IgD-negative memory B cell (primary cell): ENCODE measurements around the gene TMPRSS11E. TPM values are rescaled to one million over a fixed set of nuclear protein-coding genes. Genes with fewer than 3 reads are reported as not detected.

ENCODE experiments used
- polyA plus RNA-seq: library from polyadenylated mRNA; unstranded; fragments of 300-500 nt; fragmentation: Illumina TruSeq; gene quantifications from one replicate; pipeline ENCODE4 v1.2.3, GENCODE V29; 2021

Gene TMPRSS11E
- polyA plus RNA-seq, 1 donor from 2014 or later: 0.20 TPM

Other genes with a start within 250 kb of the TMPRSS11E start
- not detected for gene TMPRSS11B, start 201.8 kb upstream of the TMPRSS11E start, polyA plus RNA-seq
- 53.0 TPM for gene YTHDC1, start 97.4 kb upstream of the TMPRSS11E start, polyA plus RNA-seq
- gene UGT2B17, start 128.9 kb downstream of the TMPRSS11E start, polyA plus RNA-seq: 3.6 TPM
- gene UGT2B15, start 223.2 kb downstream of the TMPRSS11E start, polyA plus RNA-seq: 0.25 TPM